ENCODE data around the gene KLF3. TPM values are rescaled to one million over a fixed set of nuclear protein-coding genes. Genes with fewer than 3 reads are reported as not detected.
"Not testable (repeated sequence)": the region's sequence is repeated elsewhere in the genome, so short reads cannot be mapped to it uniquely, and the experiment has no call there.

Gene KLF3
- 5.7 and 6.6 TPM in 2 replicates for total RNA-seq (2014; rRNA removed; shearing (Covaris generic); ENCODE audit: low replicate concordance)

DNA sequence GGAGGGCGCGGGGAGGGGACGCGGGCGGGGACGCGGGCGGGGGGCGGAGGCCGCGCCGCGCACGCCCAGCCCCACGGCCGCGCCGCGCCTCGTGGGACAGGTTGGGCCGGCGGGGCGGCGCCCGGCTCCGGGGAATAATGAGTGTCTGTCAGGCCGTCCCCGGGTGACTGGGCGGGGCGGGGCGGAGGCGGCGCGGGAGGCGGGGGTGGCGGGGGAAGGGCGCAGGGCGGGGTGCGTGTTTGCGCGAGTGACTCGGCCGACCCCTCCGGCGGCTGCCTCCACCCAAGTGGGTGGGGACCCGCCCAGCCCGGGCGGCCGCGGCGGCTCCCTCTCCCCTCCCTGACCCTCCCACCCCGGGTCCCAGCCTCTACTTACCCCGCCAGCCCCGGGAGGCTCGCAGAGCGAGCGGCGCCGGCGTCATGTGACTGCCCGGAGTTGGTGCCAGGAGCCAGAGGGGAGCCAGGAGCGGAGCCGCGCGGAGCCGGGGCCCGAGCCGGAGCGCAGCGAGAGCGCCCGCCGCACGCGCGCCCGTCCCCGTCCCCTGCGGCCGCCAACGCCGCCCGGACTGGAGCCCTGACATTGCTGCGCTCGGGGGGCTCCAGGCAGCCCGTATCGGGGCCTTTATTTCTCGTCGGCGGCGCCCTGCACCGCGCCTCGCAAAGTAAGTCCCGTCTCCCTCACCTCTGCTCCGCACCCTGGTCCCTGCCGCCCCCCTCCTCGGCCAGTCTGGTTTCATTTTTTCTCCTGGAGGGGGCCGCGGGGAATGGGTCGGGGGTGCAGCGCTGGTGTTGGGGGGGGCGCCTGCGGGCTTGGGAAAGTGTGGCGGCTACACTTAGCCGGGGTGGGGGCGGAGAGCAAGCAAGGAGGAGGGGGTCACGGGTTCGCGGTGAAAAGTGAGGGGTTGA, at the start of gene KLF3:
Gene KLF3 (plus strand): TSS at position 399 of the 905 bp plus-strand sequence. CDS start 16,427 bp downstream, outside the sequence.
- peak; percentile 87 for DNase-seq (ENCODE audit: low read depth)
- in situ Hi-C loops (cut with HindIII; ENCODE audit: low pct_unique_long_range_greater_than_20kb, low sequenced_read_pairs): loop anchor here (10.0 kb wide), 2 partner anchors 79 to 349 kb away; no protein-coding TSS in a partner anchor

DNA sequence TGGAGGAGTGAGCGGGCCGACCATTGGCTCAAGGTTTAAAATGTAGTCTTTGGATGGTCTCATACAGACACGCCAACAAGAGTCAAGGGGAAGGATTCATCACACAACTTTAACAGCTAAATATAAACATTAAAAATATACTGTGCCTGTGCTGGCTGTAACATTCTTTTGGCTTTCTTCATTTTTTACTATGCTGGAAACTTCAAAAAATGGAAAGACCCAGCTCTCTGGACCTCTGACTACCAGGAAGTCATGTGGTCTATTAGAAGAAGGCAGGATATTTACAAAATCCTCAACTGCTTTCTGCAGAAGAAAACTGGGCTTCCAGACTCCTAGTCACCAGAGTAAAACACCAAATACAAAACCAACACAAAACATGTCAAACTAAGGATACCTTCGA, 49.8 kb upstream of the KLF3 start:
- in situ Hi-C loops (cut with HindIII; ENCODE audit: low pct_unique_long_range_greater_than_20kb, low sequenced_read_pairs): no loop called here

GRCh38 chr4:38615847-38616246, 48.2 kb upstream of the KLF3 start:
- in situ Hi-C loops (cut with HindIII; ENCODE audit: low pct_unique_long_range_greater_than_20kb, low sequenced_read_pairs): no loop called here
- no peak for DNase-seq (ENCODE audit: low read depth)

More for the DNA sequence above, 49.8 kb upstream of the KLF3 start:
- no peak for DNase-seq (ENCODE audit: low read depth)

GRCh38 chr4:38618505-38618904, 45.5 kb upstream of the KLF3 start:
- in situ Hi-C loops (cut with HindIII; ENCODE audit: low pct_unique_long_range_greater_than_20kb, low sequenced_read_pairs): no loop called here
- no peak for DNase-seq (ENCODE audit: low read depth)

GRCh38 chr4:38619316-38619715, 44.7 kb upstream of the KLF3 start:
- in situ Hi-C loops (cut with HindIII; ENCODE audit: low pct_unique_long_range_greater_than_20kb, low sequenced_read_pairs): no loop called here
- no peak for DNase-seq (ENCODE audit: low read depth)

DNA sequence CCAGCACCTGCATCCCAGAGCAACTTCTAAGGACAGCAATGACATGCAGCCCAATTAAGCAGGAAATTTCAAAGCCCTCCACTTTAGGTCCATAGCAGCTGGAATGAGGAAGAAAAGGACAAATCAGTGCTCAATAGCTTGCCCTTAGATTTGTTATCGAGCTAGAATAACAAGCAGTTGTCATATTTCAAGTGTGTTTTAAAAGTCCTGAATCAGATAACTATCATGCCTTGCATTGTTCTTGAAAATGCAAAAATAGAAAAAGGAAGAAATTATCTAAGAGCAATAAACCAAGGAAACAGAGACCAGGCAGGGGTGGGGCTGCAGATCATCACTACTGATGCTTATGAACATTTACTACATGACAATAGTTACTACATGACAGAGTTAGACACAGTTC, 43.9 kb upstream of the KLF3 start:
- in situ Hi-C loops (cut with HindIII; ENCODE audit: low pct_unique_long_range_greater_than_20kb, low sequenced_read_pairs): no loop called here
- no peak for DNase-seq (ENCODE audit: low read depth)

DNA sequence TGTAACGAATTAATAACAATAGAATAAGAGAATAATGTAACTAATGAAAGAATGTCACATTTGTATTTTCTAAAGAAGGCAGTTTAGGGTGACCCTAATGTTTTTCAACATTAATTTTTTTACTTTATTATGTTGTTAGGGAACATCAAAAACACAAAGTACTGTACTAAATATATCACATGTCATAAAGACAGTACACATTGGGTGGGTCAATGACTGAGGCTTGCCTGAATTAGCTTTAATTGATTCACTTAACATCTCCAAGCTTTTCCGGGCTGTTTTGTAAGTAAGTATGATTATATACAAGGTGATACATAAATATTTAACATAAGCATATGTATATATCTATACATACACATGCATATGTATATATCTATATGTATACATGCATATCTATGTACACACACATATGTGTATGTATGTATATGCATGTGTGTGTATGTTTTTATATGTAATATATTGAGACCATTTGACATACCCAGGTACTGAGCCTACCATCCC, 43.4 kb upstream of the KLF3 start:
- in situ Hi-C loops (cut with HindIII; ENCODE audit: low pct_unique_long_range_greater_than_20kb, low sequenced_read_pairs): no loop called here
- DNase-seq (ENCODE audit: low read depth): no peak

DNA sequence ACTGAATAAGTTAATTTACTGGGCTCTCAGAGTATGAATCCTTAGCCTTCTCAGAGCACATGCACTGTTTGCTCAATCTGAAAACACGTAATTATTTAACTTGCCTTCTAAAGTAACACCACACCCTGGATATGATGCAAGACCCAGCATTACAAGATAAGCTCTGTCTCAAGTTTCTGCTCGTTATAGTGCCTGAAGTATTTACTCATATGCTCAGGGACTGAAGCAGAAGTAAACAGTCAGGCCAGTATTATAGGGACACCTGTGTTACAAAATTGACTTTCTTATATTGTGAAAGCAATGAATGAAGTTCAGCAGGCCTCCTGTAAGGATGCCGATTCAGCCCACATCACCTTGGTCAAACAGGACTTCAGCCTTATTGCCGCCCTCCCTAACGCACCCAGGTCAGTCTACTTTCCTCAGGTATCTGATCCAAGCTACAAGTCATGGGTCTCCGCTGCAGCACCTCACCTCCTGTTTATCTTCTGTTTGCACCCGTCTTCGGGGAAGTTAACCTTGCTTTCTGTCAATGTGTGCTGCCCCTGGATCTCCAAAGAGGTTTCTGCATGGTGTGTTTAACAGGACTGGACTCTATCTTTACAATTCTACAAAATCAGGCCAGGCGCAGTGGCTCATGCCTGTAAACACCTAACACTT, 42.8 kb upstream of the KLF3 start:
- in situ Hi-C loops (cut with HindIII; ENCODE audit: low pct_unique_long_range_greater_than_20kb, low sequenced_read_pairs): no loop called here
- DNase-seq (ENCODE audit: low read depth): peak; percentile 28

GRCh38 chr4:38621831-38622230, 42.2 kb upstream of the KLF3 start:
- no peak for DNase-seq (ENCODE audit: low read depth)
- in situ Hi-C loops (cut with HindIII; ENCODE audit: low pct_unique_long_range_greater_than_20kb, low sequenced_read_pairs): no loop called here

GRCh38 chr4:38622340-38622739, 41.7 kb upstream of the KLF3 start:
- DNase-seq (ENCODE audit: low read depth); in situ Hi-C loops (cut with HindIII; ENCODE audit: low pct_unique_long_range_greater_than_20kb, low sequenced_read_pairs): not testable (repeated sequence)

GRCh38 chr4:38623260-38623659, 40.7 kb upstream of the KLF3 start:
- in situ Hi-C loops (cut with HindIII; ENCODE audit: low pct_unique_long_range_greater_than_20kb, low sequenced_read_pairs): no loop called here
- no peak for DNase-seq (ENCODE audit: low read depth)

DNA sequence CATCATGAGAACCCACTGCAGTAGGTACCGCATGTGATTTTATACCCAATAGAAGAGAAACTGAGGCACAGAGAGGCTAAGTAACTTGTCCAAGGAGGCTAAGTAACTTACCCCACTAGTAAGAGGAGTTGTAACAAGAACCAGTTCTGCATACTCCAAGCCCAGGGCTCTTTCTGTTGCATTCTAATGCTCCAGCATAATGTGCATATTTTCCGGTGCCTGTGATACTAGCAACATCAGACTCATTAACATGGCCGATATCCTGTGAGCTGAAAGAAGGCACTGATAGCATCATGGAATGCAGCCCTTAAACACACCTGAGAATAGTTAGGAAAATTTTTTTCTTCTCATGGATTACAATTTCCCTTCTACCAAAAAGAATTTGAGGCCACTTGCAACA, 39.7 kb upstream of the KLF3 start:
- no peak for DNase-seq (ENCODE audit: low read depth)
- in situ Hi-C loops (cut with HindIII; ENCODE audit: low pct_unique_long_range_greater_than_20kb, low sequenced_read_pairs): no loop called here

- no peak for DNase-seq (ENCODE audit: low read depth)
- in situ Hi-C loops (cut with HindIII; ENCODE audit: low pct_unique_long_range_greater_than_20kb, low sequenced_read_pairs): no loop called here
Measured at GRCh38 chr4:38625508-38625907, 38.5 kb upstream of the KLF3 start.

GRCh38 chr4:38626901-38627444, 37.0 kb upstream of the KLF3 start:
- DNase-seq (ENCODE audit: low read depth); in situ Hi-C loops (cut with HindIII; ENCODE audit: low pct_unique_long_range_greater_than_20kb, low sequenced_read_pairs): not testable (repeated sequence)

GRCh38 chr4:38630519-38630918, 33.5 kb upstream of the KLF3 start:
- in situ Hi-C loops (cut with HindIII; ENCODE audit: low pct_unique_long_range_greater_than_20kb, low sequenced_read_pairs): no loop called here
- no peak for DNase-seq (ENCODE audit: low read depth)

- in situ Hi-C loops (cut with HindIII; ENCODE audit: low pct_unique_long_range_greater_than_20kb, low sequenced_read_pairs): no loop called here
- DNase-seq (ENCODE audit: low read depth): no peak
Measured at GRCh38 chr4:38634047-38634759, 29.8 kb upstream of the KLF3 start.

DNA sequence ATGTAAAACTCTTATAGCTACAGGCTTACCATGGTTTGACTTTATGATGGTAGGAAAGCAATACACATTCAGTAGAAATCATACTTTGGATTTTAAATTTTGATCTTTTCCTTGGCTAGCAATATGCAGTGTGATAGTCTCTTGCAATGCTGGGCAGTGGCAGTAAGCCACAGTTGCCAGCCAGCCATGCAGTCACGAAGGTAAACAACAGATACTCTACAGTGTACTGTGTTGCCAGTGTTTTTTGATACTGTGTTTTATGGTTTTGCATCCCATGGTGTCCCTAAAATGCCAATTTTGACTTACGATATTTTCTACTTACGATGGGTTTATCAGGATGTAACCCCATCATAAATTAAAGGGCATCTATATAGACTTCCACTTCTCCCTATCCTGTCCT, 24.8 kb upstream of the KLF3 start:
- in situ Hi-C loops (cut with HindIII; ENCODE audit: low pct_unique_long_range_greater_than_20kb, low sequenced_read_pairs): no loop called here
- DNase-seq (ENCODE audit: low read depth): no peak

DNA sequence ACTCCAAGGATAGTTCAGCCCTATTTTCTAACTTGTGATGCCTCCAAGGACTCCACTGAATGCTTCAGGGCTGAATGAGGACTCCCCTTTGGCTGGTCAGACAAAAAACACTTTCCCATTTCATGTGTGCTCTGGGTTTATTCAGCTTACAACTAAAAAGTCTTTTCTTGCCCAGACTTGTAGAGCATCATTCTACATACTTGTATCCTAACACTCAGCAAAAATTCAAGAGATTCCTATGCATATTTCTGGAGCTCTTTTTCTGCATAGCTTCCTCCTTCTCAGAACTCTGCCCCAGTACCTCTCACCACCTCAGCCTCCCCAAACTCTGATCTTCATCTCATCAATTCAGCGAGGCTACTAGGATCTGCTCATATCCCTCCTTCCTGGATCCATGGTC, 22.2 kb upstream of the KLF3 start:
- no peak for DNase-seq (ENCODE audit: low read depth)
- in situ Hi-C loops (cut with HindIII; ENCODE audit: low pct_unique_long_range_greater_than_20kb, low sequenced_read_pairs): no loop called here
